Tibial artery (tissue), 4 donors: ENCODE results near the gene CELF5.
"Not testable (repeated sequence)": the region's sequence is repeated elsewhere in the genome, so short reads cannot be mapped to it uniquely, and the experiment has no call there.

Source experiments
- DNase-seq, 2 donors: peaks; one replicate each; pipeline ENCODE4 v3.0.0-alpha.2; 2019
- H3K27ac ChIP-seq, 2 donors: fragments of 200-600 bp; sonication (generic) in 1 of 2; 1 replicate in 1 of 2; 2 replicates in 1 of 2; pipeline ENCODE4 v1.5.1; 2018 to 2019; ENCODE audit warnings: mild to moderate bottlenecking in 1 of 2
- H3K27me3 ChIP-seq, 2 donors: fragments of 200-600 bp; sonication (generic) in 1 of 2; one replicate each; pipeline versions ENCODE4 v1.5.1 to v1.6.0; 2016 to 2019
- H3K36me3 ChIP-seq, 3 donors: fragments of 200-600 bp; sonication (generic) in 2 of 3; one replicate each; pipeline ENCODE4 v1.5.1; 2016 to 2019; ENCODE audit warnings: mild to moderate bottlenecking in 2 of 3
- H3K4me1 ChIP-seq, 4 donors: fragments of 200-600 bp; sonication (generic) in 2 of 4; 1 replicate in 3 of 4; 2 replicates in 1 of 4; pipeline ENCODE4 v1.5.1; 2016 to 2019
- H3K4me3 ChIP-seq, 2 donors: fragments of 200-600 bp; sonication (generic) in 1 of 2; 1 replicate in 1 of 2; 2 replicates in 1 of 2; pipeline ENCODE4 v1.5.1; 2018 to 2019; ENCODE audit warnings: mild to moderate bottlenecking in 2 of 2
- H3K9me3 ChIP-seq, 3 donors: fragments of 200-600 bp; sonication (generic) in 1 of 3; one replicate each; pipeline ENCODE4 v1.5.1; 2016 to 2019
- intact Hi-C: fragments of 100-400 bp; cut with DNase I; formaldehyde crosslinking; loops from one replicate; pipeline ENCODE4 v1.15.0; 2023; ENCODE audit warnings: low total_unique reads
- TF ChIP-seq, protein P1 (sequence below), 2 experiments: fragments of 200-600 bp in 1 of 2; fragments of 450-650 bp in 1 of 2; IDR thresholded peaks; one replicate each; pipeline ENCODE4 v1.5.1; 2017 to 2019; ENCODE audit warnings: antibody characterized with exemption in 2 of 2, mild to moderate bottlenecking in 1 of 2, moderate library complexity in 1 of 2

CELF5 gene

DNA sequence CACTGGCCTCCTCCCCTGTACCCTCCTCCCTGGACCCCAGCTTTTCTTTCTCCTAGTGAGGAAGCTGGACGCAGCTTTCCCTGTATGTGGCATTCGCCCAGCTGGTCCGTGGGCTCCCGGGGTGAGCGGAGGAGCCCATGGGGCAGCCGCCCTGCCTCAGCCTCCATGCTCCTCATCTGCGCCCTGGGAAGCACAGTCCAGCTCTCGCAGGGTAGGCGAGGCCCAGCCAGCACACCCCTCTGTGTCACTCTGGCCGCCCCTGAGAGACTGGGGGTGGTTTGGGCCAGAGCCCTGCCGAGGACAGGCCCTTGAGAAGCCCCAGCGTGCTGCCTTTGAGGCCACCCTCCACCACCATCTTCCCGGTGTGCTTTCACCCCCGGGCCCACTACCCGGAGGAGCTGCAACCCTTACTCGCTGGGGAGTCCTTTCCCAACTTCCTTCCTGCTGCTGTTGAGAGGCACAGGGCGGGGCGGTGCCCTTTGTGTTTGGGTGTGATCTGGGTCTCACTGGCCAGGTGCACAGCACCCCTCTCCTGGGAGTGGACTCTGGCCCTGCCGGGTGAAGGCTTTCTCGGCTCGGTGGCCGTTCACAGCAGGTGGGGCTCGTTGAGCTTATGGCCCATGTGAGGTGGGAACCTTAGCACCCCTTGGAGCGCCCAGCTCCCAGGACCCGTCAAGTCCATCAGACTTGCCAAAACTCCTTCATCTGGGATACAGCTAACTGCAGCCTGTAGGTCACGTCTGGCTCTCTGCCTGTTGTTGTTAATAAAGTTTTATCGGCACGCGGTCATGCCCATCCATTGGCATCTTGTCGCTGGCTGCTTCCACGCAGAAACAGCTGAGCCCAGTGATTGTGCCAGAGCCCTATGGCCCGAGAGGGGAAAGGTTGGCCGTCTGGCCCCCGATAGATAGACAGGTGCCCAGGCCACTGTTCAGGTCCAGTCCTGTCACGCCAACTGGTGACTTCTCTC is 35.5 kb upstream of the CELF5 start:
- Histone ChIP-seq H3K27me3 (no peaks in the 10 kb centered on the region), H3K36me3 (peaks cover 0 to 41% (median 18%) of the 10 kb centered on the region in 3 donors), H3K27ac (no peak overlapping the region), H3K4me1 (peaks cover 0 to 40% (median 25%) of the 10 kb centered on the region in 4 donors), H3K9me3 (no peaks in the 10 kb centered on the region), H3K4me3 (no peak overlapping the region)
- DNase-seq: no peak
- intact Hi-C loops: loop anchor here (5.0 kb wide), 1 partner anchor 127 kb away; the partner anchor contains the start of gene TLE5
- TF ChIP-seq, protein P1, sequence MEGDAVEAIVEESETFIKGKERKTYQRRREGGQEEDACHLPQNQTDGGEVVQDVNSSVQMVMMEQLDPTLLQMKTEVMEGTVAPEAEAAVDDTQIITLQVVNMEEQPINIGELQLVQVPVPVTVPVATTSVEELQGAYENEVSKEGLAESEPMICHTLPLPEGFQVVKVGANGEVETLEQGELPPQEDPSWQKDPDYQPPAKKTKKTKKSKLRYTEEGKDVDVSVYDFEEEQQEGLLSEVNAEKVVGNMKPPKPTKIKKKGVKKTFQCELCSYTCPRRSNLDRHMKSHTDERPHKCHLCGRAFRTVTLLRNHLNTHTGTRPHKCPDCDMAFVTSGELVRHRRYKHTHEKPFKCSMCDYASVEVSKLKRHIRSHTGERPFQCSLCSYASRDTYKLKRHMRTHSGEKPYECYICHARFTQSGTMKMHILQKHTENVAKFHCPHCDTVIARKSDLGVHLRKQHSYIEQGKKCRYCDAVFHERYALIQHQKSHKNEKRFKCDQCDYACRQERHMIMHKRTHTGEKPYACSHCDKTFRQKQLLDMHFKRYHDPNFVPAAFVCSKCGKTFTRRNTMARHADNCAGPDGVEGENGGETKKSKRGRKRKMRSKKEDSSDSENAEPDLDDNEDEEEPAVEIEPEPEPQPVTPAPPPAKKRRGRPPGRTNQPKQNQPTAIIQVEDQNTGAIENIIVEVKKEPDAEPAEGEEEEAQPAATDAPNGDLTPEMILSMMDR (IDR thresholded peaks at IDR 0.05): no peak

DNA sequence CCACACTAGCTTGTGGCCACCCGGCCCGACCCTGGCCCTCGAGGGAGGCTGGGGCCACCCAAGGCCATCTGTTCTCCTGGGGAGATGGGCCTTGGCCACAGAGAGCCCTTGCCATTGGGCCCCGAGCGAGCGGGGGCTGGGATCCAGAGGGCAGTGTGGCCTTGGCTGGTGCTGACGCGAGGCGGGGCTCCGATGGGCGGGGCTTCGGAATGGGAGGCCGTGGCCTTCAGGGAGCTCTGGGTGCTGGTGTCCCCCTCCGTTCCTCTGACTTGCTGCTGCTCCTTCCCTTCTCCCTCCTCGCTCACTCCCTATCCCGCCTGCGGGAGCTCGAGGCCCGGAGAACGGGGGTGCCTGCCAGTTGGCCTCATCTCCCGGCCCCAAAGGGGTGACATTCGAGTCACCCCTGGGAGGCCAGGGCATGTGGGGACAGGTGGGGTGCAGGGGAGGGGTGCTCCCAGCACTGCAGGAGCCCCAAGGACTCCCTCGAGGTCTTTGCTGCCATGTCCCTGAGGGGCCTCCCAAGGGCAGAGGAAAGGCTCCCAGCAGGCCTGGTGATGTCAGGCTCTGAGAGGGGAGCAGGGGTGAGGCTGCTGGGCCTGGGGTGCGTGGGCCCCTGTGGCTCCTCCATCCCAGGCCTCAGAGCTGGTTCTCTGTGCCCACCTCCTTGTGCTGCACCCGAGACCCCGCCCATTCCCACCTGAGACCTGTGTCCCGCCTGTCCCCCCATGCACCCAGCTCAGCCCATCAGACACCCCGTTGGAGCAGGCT is 34.6 kb upstream of the CELF5 start:
- no peak overlapping the region for H3K4me3 ChIP-seq
- peaks cover 0 to 50% (median 23%) of the 10 kb centered on the region in 3 donors for H3K36me3 ChIP-seq
- TF ChIP-seq, protein P1 (IDR thresholded peaks at IDR 0.05): no peak
- H3K9me3 ChIP-seq: no peaks in the 10 kb centered on the region
- H3K27ac ChIP-seq: no peak overlapping the region
- no peak for DNase-seq
- intact Hi-C loops: loop anchor here (5.0 kb wide), 1 partner anchor 128 kb away; the partner anchor contains the start of gene TLE5
- no peaks in the 10 kb centered on the region for H3K27me3 ChIP-seq
- peaks cover 0 to 35% (median 22%) of the 10 kb centered on the region in 4 donors for H3K4me1 ChIP-seq

GRCh38 chr19:3190470-3190770 is 34.0 kb upstream of the CELF5 start:
- TF ChIP-seq, protein P1 (IDR thresholded peaks at IDR 0.05): no peak
- Histone ChIP-seq H3K27ac (no peak overlapping the region), H3K4me3 (no peak overlapping the region), H3K4me1 (peaks cover 0 to 32% (median 20%) of the 10 kb centered on the region in 4 donors), H3K9me3 (no peaks in the 10 kb centered on the region), H3K27me3 (no peaks in the 10 kb centered on the region), H3K36me3 (peaks cover 0 to 50% (median 23%) of the 10 kb centered on the region in 3 donors)
- intact Hi-C loops: no loop called here
- no peak for DNase-seq

DNA sequence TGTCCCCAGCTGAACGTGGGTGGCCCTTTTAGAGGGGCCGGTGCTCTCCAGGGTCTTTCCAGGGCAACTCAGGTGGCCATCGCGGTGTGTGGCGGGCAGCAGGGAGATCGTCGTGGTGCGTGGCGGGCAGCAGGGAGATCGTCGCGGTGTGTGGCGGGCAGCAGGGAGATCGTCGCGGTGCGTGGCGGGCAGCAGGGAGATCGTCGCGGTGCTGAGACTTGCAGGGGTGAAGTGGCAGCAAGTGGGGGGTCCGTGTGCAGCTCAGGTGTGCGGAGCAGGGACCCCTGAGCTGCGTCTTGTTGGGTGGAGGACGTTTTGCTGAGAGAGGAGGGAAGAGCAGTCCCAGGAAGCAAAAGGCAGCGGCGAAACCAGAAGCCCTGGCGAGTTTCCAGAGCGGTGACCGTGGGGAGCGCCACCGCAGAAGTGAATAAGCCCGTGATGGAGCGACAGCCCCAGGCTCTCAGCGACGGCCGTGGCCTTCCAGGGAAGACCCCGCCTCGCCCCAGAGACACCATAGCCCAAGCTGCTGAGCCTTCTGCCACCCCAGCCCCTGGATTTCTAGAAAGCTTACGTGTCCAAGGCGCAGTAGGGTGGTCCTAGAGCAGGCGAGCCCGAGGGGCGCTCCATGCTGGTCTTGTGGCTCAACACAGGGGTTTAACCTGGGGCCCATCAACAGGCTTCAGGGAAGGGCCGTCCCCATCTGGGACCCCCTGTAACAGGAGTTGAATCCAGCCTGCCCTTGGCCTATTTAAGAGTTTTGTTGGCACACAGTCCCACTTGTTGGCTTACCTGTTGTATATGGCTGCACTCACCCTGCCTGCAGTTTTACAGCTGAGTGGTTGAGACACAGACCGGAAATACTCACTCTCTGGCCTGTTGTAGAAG is 33.3 kb upstream of the CELF5 start:
- Histone ChIP-seq H3K36me3 (peaks cover 0 to 56% (median 27%) of the 10 kb centered on the region in 3 donors), H3K4me3 (no peak overlapping the region), H3K27ac (no peak overlapping the region), H3K4me1 (peaks cover 0 to 32% (median 20%) of the 10 kb centered on the region in 4 donors), H3K27me3 (no peaks in the 10 kb centered on the region), H3K9me3 (no peaks in the 10 kb centered on the region)
- TF ChIP-seq, protein P1 (IDR thresholded peaks at IDR 0.05): no peak
- intact Hi-C loops: no loop called here
- no peak for DNase-seq

- H3K4me3 ChIP-seq, H3K9me3 ChIP-seq, DNase-seq, H3K27ac ChIP-seq, H3K27me3 ChIP-seq, intact Hi-C loops: not testable (repeated sequence)
- peaks cover 0 to 26% (median 14%) of the 10 kb centered on the region in 4 donors for H3K4me1 ChIP-seq
- peaks cover 0 to 62% (median 32%) of the 10 kb centered on the region in 3 donors for H3K36me3 ChIP-seq
Measured at GRCh38 chr19:3191806-3192104, 32.7 kb upstream of the CELF5 start.
